Caco-2 (cell line): ENCODE results near the gene LILRB3. TPM values are rescaled to one million over a fixed set of nuclear protein-coding genes. Genes with fewer than 3 reads are reported as not detected.

ENCODE experiments used
- BruUV-seq: library from RNA; stranded (reverse); fragments of 400-500 nt; replicated peaks from 2 replicates; lab custom pipeline; 2021; lab: Mats Ljungman, UMichigan
- CTCF ChIA-PET: fragments of 300-600 bp; sonication (Branson Sonifier 250); formaldehyde crosslinking; loops from one replicate; lab custom pipeline; 2022; ENCODE audit warnings: antibody characterized with exemption; lab: Charles Lee
- POLR2A ChIA-PET: fragments of 300-600 bp; sonication (Branson Sonifier 250); formaldehyde crosslinking; loops from one replicate; lab custom pipeline; 2022; ENCODE audit warnings: antibody characterized with exemption; lab: Charles Lee
- DNase-seq, 2 experiments: peaks; one replicate each; pipeline versions ENCODE4 v3.0.0 to v3.0.0-alpha.2; 2020 to 2022
- H3K27me3 ChIP-seq: replicated peaks from 2 replicates; pipeline ENCODE4 v1.6.0; 2011; ENCODE audit warnings: low read length; ENCODE audit not compliant: control insufficient read depth, insufficient read depth
- H3K36me3 ChIP-seq: 2 replicates; pipeline ENCODE4 v1.5.1; 2011; ENCODE audit warnings: low read length; ENCODE audit not compliant: control insufficient read depth, insufficient read depth
- H3K4me1 ChIP-seq: fragments of 250-450 bp; sonication (Bioruptor Pico); 2 replicates; pipeline ENCODE4 v1.5.1; 2020; ENCODE audit warnings: mild to moderate bottlenecking
- H3K4me3 ChIP-seq: 2 replicates; pipeline ENCODE4 v1.5.1; 2011; ENCODE audit warnings: low read depth, mild to moderate bottlenecking, control low read depth, low read length
- H3K9me3 ChIP-seq: fragments of 250-450 bp; sonication (Bioruptor Pico); 2 replicates; pipeline ENCODE4 v1.5.1; 2020; ENCODE audit warnings: mild to moderate bottlenecking, moderate library complexity
- H3K27ac Mint-ChIP-seq: one replicate; pipeline ENCODE4 v1.8.0; 2022; ENCODE audit warnings: mixed read lengths; ENCODE audit not compliant: unreplicated experiment
- H3K27me3 Mint-ChIP-seq: one replicate; pipeline ENCODE4 v1.8.0; 2022; ENCODE audit warnings: mixed read lengths; ENCODE audit not compliant: insufficient read depth, unreplicated experiment
- H3K36me3 Mint-ChIP-seq: one replicate; pipeline ENCODE4 v1.8.0; 2022; ENCODE audit warnings: mild to moderate bottlenecking, mixed read lengths; ENCODE audit not compliant: insufficient read depth, unreplicated experiment
- H3K4me1 Mint-ChIP-seq: one replicate; pipeline ENCODE4 v1.8.0; 2022; ENCODE audit warnings: low read depth, mixed read lengths; ENCODE audit not compliant: unreplicated experiment
- H3K4me3 Mint-ChIP-seq: one replicate; pipeline ENCODE4 v1.8.0; 2022; ENCODE audit warnings: mild to moderate bottlenecking, moderate library complexity, mixed read lengths; ENCODE audit not compliant: unreplicated experiment
- H3K9me3 Mint-ChIP-seq: one replicate; pipeline ENCODE4 v1.8.0; 2022; ENCODE audit warnings: mixed read lengths; ENCODE audit not compliant: unreplicated experiment
- CTCF ChIP-seq, 2 experiments: fragments of 200-600 bp in 1 of 2; IDR thresholded peaks; 1 replicate in 1 of 2; 2 replicates in 1 of 2; pipeline versions ENCODE4 v1.5.1 to v1.8.0; 2011 to 2022; ENCODE audit warnings: antibody characterized with exemption in 1 of 2, control low read depth in 1 of 2, inconsistent platforms in 1 of 2, low read depth in 1 of 2, low read length in 1 of 2, mild to moderate bottlenecking in 1 of 2, moderate library complexity in 1 of 2; ENCODE audit not compliant: insufficient read depth in 1 of 2, severe bottlenecking in 1 of 2, unreplicated experiment in 1 of 2
- intact Hi-C: fragments of 100-400 bp; cut with micrococcal nuclease; formaldehyde crosslinking; loops from one replicate; pipeline ENCODE4 v1.10.0; 2022; ENCODE audit not compliant: unreplicated experiment
- total RNA-seq: library from RNA; stranded (reverse); gene quantifications from 2 replicates; pipeline ENCODE4 v1.2.3, GENCODE V29; 2022

The LILRB3 gene
- total RNA-seq, 1 experiment from 2014 or later: not detected

DNA sequence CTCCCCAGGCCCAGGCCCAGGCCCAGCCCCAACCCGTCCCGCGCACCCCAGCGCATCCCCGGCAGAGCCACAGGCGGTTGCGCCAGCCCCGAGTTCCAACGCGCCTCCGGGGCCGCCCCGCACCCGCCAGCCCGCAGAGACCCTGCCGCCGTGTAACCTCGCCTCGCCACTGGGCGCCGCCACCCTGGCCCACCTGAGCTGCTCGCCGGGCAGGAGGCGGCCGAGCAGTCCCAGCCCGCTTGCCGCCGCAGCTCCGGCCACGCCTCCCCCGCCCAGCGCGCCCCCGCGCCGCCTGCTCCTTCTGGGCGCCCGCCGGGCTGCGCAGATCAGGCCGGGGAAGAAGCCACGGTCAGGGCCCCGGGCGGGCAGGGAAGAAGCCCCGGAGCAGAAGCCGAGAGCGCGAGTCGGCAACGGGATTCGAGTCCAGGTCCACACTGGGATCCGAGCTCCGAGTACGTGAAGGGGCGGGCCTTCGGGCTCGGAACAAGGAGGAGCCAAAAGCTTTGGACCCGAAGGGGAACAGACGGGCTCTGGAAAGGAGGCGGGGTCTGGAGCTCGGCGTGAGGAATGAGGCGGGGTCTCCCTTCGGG is 33.6 kb downstream of the LILRB3 start, which contains the start of gene MBOAT7:
Gene MBOAT7, minus strand, starts transcription at position 436 of the 590 bp plus-strand sequence. CDS start 1,072 bp downstream, outside the sequence.
- ChIA-PET POLR2A (interaction anchor here (0.5 to 5.7 kb wide), 18 partner anchors 9 to 322 kb away, joined by 3 to 98 read pairs (median 6); partner anchors contain the start of genes CNOT3, LENG1, LENG8 and LENG9), CTCF (interaction anchor here (0.6 to 3.4 kb wide), 18 partner anchors 9 to 1465 kb away, joined by 3 to 56 read pairs (median 4); partner anchors contain the start of genes CNOT3, LENG1, LENG8 and LENG9)
- Mint-ChIP-seq H3K27me3 (no peaks in the 10 kb centered on the region), H3K36me3 (peaks cover 73% of the 10 kb centered on the region), H3K4me3 (peak within 1 kb of the TSS; percentile 85), H3K9me3 (no peaks in the 10 kb centered on the region), H3K27ac (peak within 1 kb of the TSS; percentile 98), H3K4me1 (peaks cover 34% of the 10 kb centered on the region)
- H3K27me3 ChIP-seq: no peaks in the 10 kb centered on the region
- BruUV-seq: no TSS peak
- DNase-seq: peak in 1 of 2 experiments; percentile 92
- intact Hi-C loops: loop anchor here (1.0 kb wide), 2 partner anchors 30 to 43 kb away; partner anchors contain the start of gene LENG1
- H3K36me3 ChIP-seq: no peaks in the 10 kb centered on the region
- peak within 1 kb of the TSS; percentile 97 for H3K4me3 ChIP-seq
- peak; percentile 34 to 45 for TF ChIP-seq CTCF (IDR thresholded peaks at IDR 0.05; ENCODE audit: insufficient read depth in 1 of 2, low read depth in 1 of 2, low read length in 1 of 2, severe bottlenecking in 1 of 2, unreplicated experiment in 1 of 2)
- 0 out of 2 replicates have a peak, but pooled peaks cover 6% of the 10 kb centered on the region for H3K4me1 ChIP-seq
- H3K9me3 ChIP-seq: no peaks in the 10 kb centered on the region

- Mint-ChIP-seq H3K27me3 (no peaks in the 10 kb centered on the region), H3K27ac (peak overlapping the region; percentile 98), H3K9me3 (no peaks in the 10 kb centered on the region), H3K4me1 (peaks cover 34% of the 10 kb centered on the region), H3K36me3 (peaks cover 75% of the 10 kb centered on the region), H3K4me3 (peak overlapping the region; percentile 85)
- ChIA-PET POLR2A (interaction anchor here (0.7 to 5.7 kb wide), 8 partner anchors 11 to 73 kb away, joined by 3 to 98 read pairs (median 12); partner anchors contain the start of genes CNOT3, PRPF31, RPS9 and TFPT), CTCF (interaction anchor here (0.6 to 3.4 kb wide), 6 partner anchors 14 to 792 kb away, joined by 3 to 56 read pairs (median 8); partner anchors contain the start of genes LENG1 and TMC4)
- no peaks in the 10 kb centered on the region for H3K9me3 ChIP-seq
- no peak for TF ChIP-seq CTCF (IDR thresholded peaks at IDR 0.05; ENCODE audit: insufficient read depth in 1 of 2, low read depth in 1 of 2, low read length in 1 of 2, severe bottlenecking in 1 of 2, unreplicated experiment in 1 of 2)
- intact Hi-C loops: no loop called here
- peak overlapping the region; percentile 71 for H3K4me3 ChIP-seq
- BruUV-seq: TSS peak; percentile 26
- H3K36me3 ChIP-seq: no peaks in the 10 kb centered on the region
- H3K27me3 ChIP-seq: no peaks in the 10 kb centered on the region
- DNase-seq: no peak
- 0 out of 2 replicates have a peak, but pooled peaks cover 6% of the 10 kb centered on the region for H3K4me1 ChIP-seq
Measured at GRCh38 chr19:54188215-54188871, 34.5 kb downstream of the LILRB3 start.

DNA sequence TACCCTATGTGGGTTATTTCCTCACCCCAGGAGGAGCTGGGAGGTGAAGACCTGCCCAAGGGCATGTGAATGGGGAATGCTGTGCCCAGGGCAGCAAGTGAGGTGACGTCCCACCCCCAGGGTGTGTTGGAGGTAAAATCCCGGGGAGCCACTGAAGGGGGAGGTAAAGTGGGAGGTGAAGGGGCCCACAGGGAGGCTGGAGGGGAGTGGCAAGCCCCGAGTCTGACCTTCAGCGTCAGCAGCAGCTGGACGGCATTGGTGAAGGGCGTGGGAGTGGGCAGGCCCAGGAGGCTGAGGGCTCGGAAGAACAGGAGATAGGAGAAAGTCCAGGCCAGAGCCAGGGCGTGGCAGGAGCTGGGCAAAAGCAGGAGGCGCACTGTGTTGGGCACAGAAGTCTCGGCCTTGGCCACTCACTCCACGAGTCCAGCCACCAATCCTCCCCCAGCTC is 35.8 kb downstream of the LILRB3 start:
- intact Hi-C loops: no loop called here
- Histone ChIP-seq H3K27me3 (no peaks in the 10 kb centered on the region), H3K4me3 (no peak overlapping the region), H3K4me1 (0 out of 2 replicates have a peak, but pooled peaks cover 6% of the 10 kb centered on the region), H3K36me3 (no peaks in the 10 kb centered on the region), H3K9me3 (no peaks in the 10 kb centered on the region)
- peak overlapping the region; percentile 98 for H3K27ac Mint-ChIP-seq
- peak overlapping the region; percentile 85 for H3K4me3 Mint-ChIP-seq
- no peak for DNase-seq
- TF ChIP-seq CTCF (IDR thresholded peaks at IDR 0.05; ENCODE audit: insufficient read depth in 1 of 2, low read depth in 1 of 2, low read length in 1 of 2, severe bottlenecking in 1 of 2, unreplicated experiment in 1 of 2): no peak
- ChIA-PET CTCF (interaction anchor here (3.4 kb wide), 1 partner anchor 14 kb away, joined by 56 read pairs; the partner anchor contains the start of gene TMC4), POLR2A (interaction anchor here (0.6 kb wide), 1 partner anchor 931 kb away, joined by 4 read pairs; no protein-coding TSS in a partner anchor)
- BruUV-seq: no TSS peak
- H3K9me3 Mint-ChIP-seq: no peaks in the 10 kb centered on the region
- H3K36me3 Mint-ChIP-seq: peaks cover 62% of the 10 kb centered on the region
- H3K4me1 Mint-ChIP-seq: peaks cover 20% of the 10 kb centered on the region
- H3K27me3 Mint-ChIP-seq: no peaks in the 10 kb centered on the region
